Tongue (tissue), 2 donors: ENCODE results near the gene CASP5. TPM values are rescaled to one million over a fixed set of nuclear protein-coding genes. Genes with fewer than 3 reads are reported as not detected.
"Not testable (repeated sequence)": the region's sequence is repeated elsewhere in the genome, so short reads cannot be mapped to it uniquely, and the experiment has no call there.

Source experiments
- DNase-seq: peaks from one replicate; pipeline ENCODE4 v3.0.0-alpha.2; 2015
- total RNA-seq: library from RNA; depleted of rRNA; stranded (reverse); fragments of >200 nt; gene quantifications from one replicate; pipeline ENCODE4 v1.2.3, GENCODE V29; 2014

The CASP5 gene
- not detected for total RNA-seq

DNA sequence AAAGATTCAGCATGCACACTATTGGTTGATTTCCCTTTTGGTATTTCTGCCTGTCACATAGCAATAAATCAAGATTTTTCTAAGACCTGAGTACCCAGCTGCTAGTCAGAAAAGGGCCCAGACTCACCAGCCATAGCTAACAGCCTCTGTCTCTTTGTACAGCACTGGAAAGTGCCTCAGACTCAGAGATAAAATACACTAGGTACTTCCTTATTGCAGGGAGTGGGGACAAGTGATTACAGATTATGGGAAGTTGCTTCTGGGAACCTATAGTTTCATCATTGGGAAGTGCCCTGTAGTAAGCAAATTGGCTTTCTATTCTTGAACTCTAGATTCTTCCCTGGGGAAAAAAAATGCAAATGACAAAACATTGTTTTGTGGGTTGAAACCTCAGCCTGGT lies at the start of gene CASP5:
TSS of gene CASP5 (minus strand) at position 166 of the 400 bp plus-strand sequence. CDS start at position 134, 32 bp downstream.
- DNase-seq = no peak

DNA sequence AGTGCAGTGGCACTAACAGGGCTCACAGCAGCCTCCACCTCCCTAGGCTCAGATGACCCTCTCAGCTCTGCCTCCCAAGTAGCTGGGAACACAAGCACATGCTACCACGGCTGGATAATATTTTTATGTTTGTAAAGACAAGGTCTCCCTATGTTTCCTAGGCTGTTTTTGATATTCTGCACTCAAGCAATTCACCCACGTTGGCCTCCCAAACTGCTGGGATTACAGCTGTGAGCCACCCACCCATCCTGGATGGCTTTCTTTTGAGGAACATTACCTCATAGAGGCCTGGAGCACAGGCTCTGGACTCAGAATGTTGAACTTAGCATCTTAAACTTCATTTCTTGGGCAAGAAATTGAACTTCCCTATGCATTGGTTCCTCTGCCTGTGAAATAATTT lies 49.1 kb upstream of the CASP5 start:
- DNase-seq = not testable (repeated sequence)

DNA sequence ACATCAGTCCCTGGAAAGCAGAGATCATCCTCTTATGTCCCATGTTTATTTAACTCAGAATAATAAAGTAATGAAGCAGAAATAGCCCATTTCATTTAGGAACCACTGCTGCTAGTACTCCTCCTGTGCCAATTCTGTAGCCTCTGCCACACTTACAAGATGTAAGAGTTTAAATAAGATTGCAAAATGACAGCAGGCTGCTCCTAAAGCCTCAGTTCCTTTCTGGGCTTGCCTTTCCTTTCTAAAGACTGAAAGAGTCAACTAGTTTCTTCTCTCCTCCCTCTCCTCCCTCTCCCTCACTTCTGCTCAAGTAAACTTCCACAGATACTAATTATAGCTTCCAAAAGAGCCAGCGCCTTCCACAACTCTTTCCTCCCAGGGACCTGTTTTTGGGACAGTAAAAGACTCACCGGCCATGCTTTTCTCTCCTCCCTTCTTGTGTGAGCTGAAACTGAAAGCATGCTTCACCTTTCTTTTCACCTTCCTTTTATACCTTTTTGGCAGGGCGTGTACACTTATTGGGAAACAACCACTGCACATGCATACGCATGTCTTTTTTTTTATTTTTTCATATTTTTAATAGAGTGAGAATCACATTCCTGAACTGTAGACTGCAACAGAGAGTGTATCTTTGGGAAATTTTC lies 48.2 kb upstream of the CASP5 start:
- no peak for DNase-seq

DNA sequence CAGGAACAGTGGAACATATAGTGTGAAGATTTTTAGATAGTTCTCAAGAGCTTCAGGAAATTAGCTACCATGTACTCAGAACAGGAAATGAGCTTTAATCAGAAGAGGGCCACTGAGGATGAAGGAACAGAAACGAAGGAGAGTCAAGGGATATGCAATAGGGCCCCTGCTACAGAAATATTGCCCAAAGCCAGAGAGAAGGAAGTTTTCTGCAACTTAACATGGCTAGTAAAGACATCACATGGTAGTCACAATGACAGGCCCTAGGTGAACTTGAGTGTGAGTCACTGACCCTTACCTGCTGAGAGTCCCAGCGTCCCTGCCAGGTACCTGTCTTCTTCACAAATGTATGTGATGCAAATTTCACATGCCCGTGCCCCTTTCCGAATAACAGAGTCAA lies 47.3 kb upstream of the CASP5 start:
- DNase-seq = no peak

DNA sequence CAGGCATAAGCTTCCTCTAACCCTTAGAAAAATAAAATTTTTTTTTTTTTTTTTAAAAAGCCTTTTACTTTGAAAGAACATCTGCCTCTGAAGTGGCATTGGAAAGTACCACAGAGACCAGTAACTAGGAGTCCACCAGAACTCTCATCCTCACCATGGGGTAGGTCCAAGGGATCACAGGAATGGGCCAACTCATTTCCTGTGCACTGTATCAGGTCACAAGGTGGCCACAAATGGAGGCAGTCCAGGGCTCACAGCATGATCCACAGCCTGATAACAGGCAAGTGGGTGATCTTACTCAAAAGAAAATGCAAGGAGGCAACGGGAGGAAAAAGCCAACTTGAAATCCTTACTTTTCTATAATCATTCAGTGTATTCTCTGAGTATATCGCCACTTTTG lies 46.8 kb upstream of the CASP5 start:
- not testable (repeated sequence) for DNase-seq

DNA sequence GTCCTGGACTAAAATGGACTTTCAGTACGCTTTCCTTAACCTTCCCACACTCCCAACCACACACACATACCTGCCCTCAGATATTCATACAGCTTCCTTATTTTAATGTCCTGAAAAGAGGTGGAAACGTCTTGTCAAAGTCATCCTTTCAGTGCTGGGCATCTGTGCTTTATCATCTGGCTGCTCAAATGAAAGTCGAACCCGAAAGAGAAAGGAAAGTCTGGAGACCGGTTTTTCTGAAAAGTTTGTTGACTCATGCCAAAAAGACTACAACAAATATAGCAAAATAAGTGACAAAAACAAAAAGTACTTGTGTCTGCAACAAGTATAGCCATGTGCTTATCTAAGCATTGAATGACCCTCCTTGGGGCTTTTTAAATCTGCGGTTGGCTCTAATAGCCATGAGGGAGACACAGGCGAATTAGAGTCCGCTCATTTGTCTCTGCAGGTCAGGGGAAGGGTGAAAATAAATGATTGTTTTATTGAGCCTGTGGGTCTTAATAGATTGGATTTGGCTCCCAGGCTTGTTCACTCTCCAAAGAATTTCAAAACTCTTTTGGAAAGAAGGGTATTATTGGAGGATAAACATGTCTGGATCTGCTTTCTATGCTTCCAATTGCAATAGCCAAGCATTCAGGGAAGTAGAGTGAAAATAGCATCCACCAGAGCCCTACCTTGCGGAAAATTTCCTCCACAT lies 40.4 kb upstream of the CASP5 start:
- DNase-seq = not testable (repeated sequence)

DNA sequence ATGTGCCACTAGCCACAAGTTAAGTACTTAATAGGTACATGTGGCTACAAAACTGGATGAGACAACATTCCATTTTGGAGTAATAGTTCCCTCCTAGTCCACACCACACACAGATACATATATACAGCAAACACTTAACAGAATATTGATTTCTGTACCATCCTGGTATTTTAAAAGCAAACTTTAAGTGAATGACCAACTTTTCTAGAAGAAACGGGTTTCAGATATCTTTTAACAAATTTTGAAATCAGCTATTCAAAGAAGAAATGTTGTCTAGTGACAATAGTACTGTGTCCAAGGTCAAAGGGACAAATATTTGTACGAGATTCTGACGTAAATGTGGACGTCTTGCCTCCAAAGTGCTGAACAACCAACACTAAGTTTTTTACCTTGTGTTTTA lies 34.5 kb upstream of the CASP5 start:
- no peak for DNase-seq

DNA sequence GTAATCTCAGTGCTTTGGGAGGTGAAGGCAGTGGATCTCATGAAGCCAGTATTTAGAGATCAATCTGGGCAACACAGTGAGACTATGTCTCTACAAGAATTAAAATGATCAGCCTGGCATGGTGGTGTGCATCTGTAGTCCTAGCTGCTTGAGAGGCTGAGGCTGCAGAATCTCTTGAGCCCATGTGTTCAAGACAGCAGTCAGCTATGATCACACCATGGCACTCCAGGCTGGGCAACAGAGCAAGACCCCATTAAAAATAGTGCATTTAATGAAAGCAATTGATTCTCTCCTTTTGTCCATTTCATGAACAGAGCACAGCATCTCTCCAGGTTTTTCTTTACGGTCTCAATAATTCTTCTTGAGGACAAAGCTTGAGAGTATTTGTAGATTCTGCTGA lies 33.5 kb upstream of the CASP5 start:
- DNase-seq = no peak

DNA sequence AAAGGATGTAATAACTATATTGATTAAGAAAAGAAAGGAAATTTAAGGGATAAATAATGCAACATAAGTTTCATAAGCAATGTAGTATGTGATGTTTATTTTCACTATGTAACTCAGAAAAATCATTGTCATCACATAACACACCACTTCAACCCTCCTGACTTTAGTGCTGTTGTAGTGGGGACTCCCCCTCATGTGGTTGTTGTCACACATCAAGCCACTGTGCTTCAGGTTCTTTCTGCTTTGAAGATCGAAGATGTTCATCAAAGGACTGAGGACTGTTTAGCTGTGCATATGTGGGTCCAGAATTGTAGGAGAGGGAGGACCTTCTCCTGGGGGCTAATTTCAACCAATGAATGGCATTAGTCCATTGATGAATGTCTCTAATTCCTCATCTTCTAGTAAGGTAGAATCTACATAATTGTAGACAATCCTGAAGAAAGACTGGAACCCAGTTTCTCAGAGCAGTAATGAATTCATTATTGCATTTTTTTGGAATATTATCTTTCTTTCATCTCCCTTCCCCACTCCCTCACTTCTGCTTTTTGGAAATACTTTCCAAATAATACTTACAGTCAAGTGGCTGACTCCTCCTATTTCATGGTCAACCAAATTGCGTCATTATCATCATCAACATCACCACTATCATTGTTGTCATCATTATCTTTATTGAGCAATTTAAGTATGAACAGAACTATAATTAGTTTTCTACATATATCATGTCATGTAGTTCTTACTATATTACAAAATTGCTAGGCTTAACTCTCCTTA lies 31.9 kb upstream of the CASP5 start:
- DNase-seq = no peak

DNA sequence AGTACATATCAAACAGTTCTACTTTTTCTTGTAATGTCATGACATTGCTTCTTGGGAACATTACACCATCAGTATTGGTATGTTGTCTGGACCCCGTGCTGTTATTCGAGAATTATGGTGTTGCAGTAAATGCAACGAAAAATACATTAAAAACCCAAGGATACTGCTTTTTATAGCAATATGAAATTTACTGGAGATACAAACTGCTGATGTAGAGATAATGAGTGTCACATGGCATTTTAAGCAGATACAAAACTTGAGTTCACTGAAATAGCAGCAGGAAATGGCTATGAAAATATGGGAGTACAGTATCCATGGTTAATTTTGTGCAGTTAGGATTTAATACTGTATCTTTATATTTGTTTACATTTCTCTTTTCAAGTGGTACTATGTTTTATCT lies 29.5 kb upstream of the CASP5 start:
- DNase-seq = no peak

DNA sequence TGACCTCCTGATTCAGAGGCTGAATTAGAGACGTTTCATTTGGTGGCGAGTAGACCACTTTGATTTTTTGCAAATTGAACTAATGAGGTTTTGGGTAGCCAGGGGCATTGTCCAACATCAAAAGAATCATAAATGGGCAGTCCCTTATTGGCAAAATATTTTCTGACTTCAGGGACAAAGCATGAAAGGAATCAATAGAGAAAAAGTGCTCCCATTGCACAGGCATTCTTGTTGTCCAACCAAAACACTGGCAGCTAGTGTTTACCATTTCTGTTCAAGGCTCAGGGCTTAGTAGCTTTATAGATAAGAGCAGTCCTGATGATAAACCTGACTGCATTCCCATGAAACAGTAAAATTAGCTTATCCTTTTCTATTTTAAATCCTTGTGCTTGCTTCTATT lies 28.6 kb upstream of the CASP5 start:
- no peak for DNase-seq

DNA sequence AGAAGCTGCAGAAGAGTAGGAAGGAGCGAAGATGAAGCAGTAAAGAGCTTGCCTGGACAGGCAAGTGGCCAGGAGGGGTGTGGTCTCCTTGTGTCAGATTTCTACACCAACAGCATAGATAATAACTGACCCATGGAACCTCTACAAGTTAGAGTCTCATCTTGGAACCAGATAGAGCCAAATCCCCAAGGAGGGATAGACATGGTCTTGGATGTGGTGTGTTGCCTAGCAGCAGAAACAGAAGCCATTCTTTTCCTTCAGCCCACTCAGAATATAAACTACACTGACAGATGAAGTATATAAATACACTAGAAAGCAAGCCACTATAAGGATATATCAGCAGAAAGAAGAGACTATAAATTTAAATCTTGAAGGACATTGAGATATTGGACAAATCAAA lies 26.5 kb upstream of the CASP5 start:
- DNase-seq = no peak

DNA sequence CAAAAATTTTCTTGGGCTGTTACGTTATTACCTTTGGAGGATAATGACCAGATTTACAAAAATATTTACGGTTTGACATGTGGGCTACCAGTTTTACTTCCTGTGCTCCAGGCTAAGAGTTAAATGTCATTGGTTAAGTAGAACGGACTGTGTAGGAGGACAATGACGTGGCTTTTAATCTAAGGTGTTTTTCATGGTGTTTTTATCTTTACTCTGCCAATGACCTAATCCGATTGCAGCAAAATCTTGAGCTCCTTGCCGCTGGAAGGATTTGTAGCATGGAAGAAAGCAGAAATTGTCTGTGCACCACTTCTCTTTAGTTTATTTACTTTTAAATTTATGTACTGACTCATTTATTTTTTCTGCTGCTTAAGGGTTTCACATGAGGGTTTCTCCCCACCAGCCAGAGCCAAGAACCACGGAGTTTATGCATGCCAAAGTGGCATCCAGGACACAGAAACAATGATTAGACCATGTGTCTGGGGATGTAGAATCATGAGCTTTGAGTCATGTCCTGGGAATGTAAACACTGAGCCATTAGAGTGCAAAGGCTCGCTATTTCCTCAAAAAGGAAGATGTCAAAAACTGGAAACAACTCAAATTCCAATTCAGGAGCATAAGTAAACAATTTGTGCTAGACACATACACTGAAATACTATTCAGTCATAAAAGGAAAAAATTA lies 24.1 kb upstream of the CASP5 start:
- DNase-seq = peak; percentile 38

DNA sequence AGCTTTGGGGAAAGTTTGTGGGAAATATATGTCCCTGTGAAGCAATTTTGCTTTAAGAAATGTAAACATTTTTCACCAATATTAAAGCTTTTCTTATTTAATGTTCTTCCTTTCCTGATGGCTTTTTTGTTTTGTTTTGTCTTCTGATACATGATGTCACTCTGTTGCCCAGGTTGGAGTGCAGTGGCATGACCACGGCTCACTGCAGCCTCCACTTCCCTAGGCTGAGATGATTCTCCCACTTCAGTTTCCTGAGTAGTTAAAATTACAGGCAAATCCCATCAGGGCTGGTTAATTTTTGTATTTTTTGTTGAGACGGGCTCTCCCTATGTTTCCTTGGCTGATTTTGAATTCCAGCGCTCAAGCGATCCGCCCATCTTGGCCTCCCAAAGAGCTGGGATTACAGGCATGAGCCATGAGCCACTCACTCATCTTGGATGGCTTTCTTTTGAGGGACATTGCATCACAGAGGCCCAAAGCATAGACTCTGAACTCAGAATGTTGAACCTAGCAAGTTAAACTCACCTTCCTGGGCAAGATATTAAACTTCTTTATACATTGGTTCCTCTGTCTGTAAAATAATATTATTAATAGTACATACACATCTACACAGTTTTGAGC lies 22.8 kb upstream of the CASP5 start:
- DNase-seq = no peak

DNA sequence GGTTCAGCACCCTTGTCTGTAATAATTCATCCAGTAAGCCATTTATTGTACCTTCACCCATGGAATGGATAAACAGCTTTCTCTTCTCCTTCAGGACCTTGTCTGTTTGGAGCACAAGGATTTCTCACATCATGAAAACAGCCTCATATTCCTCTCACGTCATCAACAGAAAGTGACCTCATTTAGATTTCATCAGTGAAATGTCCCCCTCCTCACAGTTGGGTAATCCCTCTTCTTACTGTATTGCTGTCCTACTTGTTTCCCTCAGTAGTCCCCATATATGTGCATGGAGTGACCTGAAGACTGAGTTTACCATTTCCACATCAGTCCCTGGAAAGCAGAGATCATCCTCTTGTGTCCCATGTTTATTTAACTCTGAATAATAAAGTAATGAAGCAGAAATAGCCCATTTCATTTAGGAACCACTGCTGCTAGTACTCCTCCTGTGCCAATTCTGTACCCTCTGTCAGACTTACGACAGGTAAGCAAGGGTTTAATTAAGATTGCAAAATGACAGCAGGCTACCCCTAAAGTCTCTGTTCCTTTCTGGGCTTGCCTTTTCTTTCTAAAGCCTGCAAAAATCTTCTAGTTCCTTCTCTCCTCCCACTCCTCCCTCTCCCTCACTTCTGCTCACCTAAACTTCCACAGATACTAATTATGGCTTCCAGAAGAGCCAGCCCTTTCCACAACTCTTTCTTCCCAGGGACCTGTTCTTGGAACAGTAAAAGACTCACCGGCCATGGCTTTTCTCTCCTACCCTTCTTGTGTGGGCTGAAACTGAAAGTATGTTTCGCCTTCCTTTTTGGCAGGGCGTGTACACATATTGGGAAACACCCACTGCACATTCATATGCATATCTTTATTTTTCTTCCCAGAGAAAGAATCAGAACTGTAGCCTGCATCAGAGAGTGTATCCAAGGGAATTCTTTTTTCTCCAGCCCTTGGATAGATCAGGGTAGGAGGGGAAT lies 21.9 kb upstream of the CASP5 start, which contains the start of gene CARD16:
TSS of gene CARD16 (minus strand) at position 779 of the 968 bp plus-strand sequence. CDS start at position 741, 38 bp downstream.
- DNase-seq = peak; percentile 25

DNA sequence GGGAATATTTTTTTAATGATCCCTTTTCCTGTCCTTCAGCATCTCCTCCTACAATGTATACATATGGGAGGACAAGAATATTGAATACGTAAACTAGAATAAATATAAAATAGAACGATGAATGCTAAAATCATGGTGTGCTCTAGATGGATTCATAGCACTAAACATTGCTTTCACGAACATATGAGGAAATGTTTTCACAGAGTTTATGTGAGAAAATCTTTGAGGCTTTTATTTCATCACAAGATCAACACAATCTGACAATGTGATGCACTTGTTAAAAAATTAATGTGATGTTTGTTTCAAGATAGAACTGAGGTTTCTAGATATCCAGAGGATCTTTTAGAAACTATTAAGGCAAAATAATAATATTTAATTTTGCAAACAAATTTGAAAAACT lies 19.2 kb upstream of the CASP5 start:
- no peak for DNase-seq

DNA sequence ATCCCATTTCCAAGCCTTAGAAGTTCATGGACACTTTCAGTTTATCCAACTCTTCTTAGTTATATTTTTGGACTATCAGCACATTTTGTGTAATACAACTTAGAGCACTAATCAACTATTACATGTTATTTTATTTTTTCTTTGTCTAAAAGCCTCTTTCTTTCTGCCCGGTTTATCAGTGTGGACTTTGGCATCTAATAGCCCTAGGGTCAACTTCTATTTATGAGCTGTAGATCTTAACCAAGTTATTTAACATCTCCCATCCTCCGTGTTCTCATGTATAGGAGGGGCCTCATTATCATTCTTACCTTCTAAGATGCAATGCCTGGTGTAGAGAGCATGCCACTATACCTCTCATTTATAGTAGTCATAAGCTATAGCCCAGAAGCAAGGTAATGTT lies 17.7 kb upstream of the CASP5 start:
- DNase-seq = no peak

DNA sequence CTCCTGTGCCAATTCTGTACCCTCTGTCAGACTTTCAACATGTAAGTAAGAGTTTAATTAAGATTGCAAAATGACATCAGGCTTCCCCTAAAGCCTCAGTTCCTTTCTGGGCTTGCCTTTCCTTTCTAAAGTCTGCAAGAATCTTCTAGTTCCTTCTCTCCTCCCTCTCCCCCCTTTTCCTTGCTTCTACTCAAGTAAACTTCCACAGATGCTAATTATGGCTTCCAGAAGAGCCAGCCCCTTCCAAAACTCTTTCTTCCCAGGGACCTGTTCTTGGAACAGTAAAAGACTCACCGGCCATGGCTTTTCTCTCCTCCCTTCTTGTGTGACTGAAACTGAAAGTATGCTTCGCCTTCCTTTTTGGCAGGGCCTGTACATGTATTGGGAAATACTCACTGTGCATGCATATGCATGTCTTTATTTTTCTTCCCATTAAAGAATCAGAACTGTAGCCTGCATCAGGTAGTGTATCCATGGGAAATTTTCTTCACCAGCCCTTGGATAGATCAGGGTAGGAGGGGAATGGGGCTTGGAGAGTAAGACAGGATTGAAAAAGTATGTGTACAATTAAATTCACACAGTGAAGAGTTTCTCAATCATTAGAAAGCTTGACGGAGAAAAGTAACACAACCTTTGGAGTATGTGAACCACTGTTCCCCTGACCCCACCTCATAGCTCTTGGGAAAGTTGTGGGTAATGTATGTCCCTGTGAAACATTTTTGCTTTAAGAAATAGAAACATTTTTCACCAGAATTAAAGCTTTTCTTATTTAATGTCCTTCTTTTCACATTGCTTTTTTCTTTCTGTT lies 12.0 kb upstream of the CASP5 start, which contains the start of gene CASP1:
TSS of gene CASP1 (minus strand) at position 332 of the 808 bp plus-strand sequence. CDS start at position 301, 31 bp downstream.
- DNase-seq = peak; percentile 62

DNA sequence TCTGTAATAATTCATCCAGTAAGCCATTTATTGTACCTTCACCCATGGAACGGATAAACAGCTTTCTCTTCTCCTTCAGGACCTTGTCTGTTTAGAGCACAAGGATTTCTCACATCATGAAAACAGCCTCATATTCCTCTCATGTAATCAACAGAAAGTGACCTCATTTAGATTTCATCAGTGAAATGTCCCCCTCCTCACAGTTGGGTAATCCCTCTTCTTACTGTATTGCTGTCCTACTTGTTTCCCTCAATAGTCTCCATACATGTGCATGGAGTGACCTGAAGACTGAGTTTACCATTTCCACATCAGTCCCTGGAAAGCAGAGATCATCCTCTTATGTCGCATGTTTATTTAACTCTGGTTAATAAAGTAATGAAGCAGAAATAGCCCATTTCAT lies 11.4 kb upstream of the CASP5 start:
- DNase-seq = not testable (repeated sequence)

DNA sequence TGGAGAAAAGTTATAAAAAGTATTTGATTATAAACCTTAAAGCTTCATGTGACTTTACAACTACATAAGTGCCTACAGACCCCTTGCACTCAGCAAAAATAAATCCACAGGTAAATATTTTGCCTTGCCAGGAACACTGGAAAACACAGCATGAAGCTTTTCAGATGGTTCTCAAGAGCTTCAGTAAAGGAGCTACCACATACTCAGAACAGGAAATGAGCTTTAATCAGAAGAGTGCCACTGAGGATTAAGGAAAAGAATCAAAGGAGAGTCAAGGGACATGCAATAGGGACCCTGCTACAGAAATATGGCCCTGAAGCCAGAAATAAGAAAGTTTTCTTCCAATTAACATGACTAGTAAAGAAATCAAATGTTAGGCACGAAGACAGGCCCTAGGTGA lies 10.8 kb upstream of the CASP5 start:
- no peak for DNase-seq
